HepG2 (cell line): ENCODE results near the gene DENND2D. TPM values are rescaled to one million over a fixed set of nuclear protein-coding genes. Genes with fewer than 3 reads are reported as not detected.

ENCODE experiments used
- AHDC1 ChIP-seq: sonication (generic); formaldehyde crosslinking; IDR thresholded peaks from 2 replicates; pipeline ENCODE4 v1.5.1; 2020; ENCODE audit warnings: mild to moderate bottlenecking, missing genetic modification reagents, borderline replicate concordance
- CHD4 ChIP-seq: fragments of 200-600 bp; sonication (generic); IDR thresholded peaks from 2 replicates; pipeline ENCODE4 v1.7.0; 2017; ENCODE audit warnings: mild to moderate bottlenecking, low read length, borderline replicate concordance
- ELF1 ChIP-seq: sonication (generic); formaldehyde crosslinking; IDR thresholded peaks from 2 replicates; pipeline ENCODE4 v1.4.0; 2020; ENCODE audit warnings: missing genetic modification reagents
- FOXK2 ChIP-seq: fragments of 450-650 bp; IDR thresholded peaks from 2 replicates; pipeline ENCODE4 v1.6.1; 2016
- HINFP ChIP-seq: sonication (generic); formaldehyde crosslinking; IDR thresholded peaks from 2 replicates; pipeline ENCODE4 v1.4.0; 2020; ENCODE audit warnings: low read depth, mild to moderate bottlenecking, missing genetic modification reagents
- KLF16 ChIP-seq, 2 experiments: sonication (generic) in 1 of 2; formaldehyde crosslinking in 1 of 2; IDR thresholded peaks; 2 replicates each; pipeline versions ENCODE4 v1.6.1 to v1.8.0; 2016 to 2023; ENCODE audit warnings: missing genetic modification reagents in 2 of 2, missing compliant biosample characterization in 1 of 2
- NR2C2 ChIP-seq: sonication (generic); formaldehyde crosslinking; IDR thresholded peaks from 2 replicates; pipeline ENCODE4 v1.4.0; 2020; ENCODE audit warnings: missing genetic modification reagents, mild to moderate bottlenecking, moderate library complexity, borderline replicate concordance
- PHF5A ChIP-seq: IDR thresholded peaks from one replicate; pipeline ENCODE4 v1.6.1; 2018; ENCODE audit warnings: low read depth, missing genetic modification reagents; ENCODE audit not compliant: unreplicated experiment
- STAG1 ChIP-seq: sonication (generic); formaldehyde crosslinking; IDR thresholded peaks from 2 replicates; pipeline ENCODE4 v1.4.0; 2020; ENCODE audit warnings: missing genetic modification reagents
- ZC3H13 ChIP-seq: sonication (generic); formaldehyde crosslinking; IDR thresholded peaks from 2 replicates; pipeline ENCODE4 v1.8.1; 2023; ENCODE audit warnings: mild to moderate bottlenecking, missing genetic modification reagents, moderate library complexity
- ZNF563 ChIP-seq: sonication (generic); formaldehyde crosslinking; IDR thresholded peaks from 2 replicates; pipeline ENCODE4 v1.8.0; 2022; ENCODE audit warnings: mild to moderate bottlenecking, moderate library complexity, missing genetic modification reagents
- ZNF629 ChIP-seq: sonication (generic); formaldehyde crosslinking; conservative IDR thresholded peaks from 2 replicates; pipeline ENCODE4 v1.5.0; 2020; ENCODE audit warnings: missing genetic modification reagents
- ZNF709 ChIP-seq: sonication (generic); formaldehyde crosslinking; IDR thresholded peaks from 2 replicates; pipeline ENCODE4 v1.5.0; 2020; ENCODE audit warnings: mild to moderate bottlenecking, missing genetic modification reagents
- polyA plus RNA-seq, 8 experiments: library from polyadenylated mRNA; depleted of rRNA in 3 of 8; stranded (reverse) in 7 of 8; unstranded in 1 of 8; fragments of >200 nt; fragmentation: Illumina TruSeq in 4 of 8; extraction: Trizol in 4 of 8; gene quantifications; 2 replicates each; pipeline versions ENCODE4 v1.2.1 to v1.2.3, GENCODE V29; 2011 to 2016; ENCODE audit warnings: low read depth in 4 of 8, missing spikeins in 1 of 8, mixed read lengths in 1 of 8; ENCODE audit not compliant: insufficient read depth in 1 of 8
- total RNA-seq, 5 experiments: library from RNA; depleted of rRNA; stranded (reverse); fragments of >200 nt; fragmentation: Illumina TruSeq; extraction: Trizol; gene quantifications; 2 replicates each; pipeline ENCODE4 v1.2.3, GENCODE V29; 2016; ENCODE audit warnings: low read depth in 1 of 5
- TF ChIP-seq, protein P1 (sequence below): IDR thresholded peaks from 2 replicates; pipeline ENCODE4 v1.6.1; 2016; ENCODE audit warnings: missing genetic modification reagents, missing compliant biosample characterization
- TF ChIP-seq, protein P2 (sequence below): sonication (generic); formaldehyde crosslinking; IDR thresholded peaks from 2 replicates; pipeline ENCODE4 v1.4.0; 2020; ENCODE audit warnings: missing genetic modification reagents, borderline replicate concordance
- TF ChIP-seq, protein P3 (sequence below): sonication (generic); formaldehyde crosslinking; IDR thresholded peaks from 2 replicates; pipeline ENCODE4 v1.5.0; 2020; ENCODE audit warnings: missing genetic modification reagents

DENND2D gene
- total and polyA plus RNA-seq, 2 of the 13 experiments (the other 11 are each of a cell fraction or from before 2014, with no cell fraction given), result 0.04 TPM; not detected in 1

GRCh38 chr1:111139956-111140679 is 60.3 kb downstream of the DENND2D start, which contains the start of the genes CEPT1 and DRAM2 (continued):
- no peak; the same call in 1 of the 2 replicates for TF ChIP-seq ZNF629
- 0 out of 4 replicates have a peak, but pooled peaks of 1 of the 2 experiments have one; percentile 19 for TF ChIP-seq KLF16 (CRISPR knock-in tag; IDR thresholded peaks at IDR 0.05)
- no peak; the same call in 1 of the 2 replicates for TF ChIP-seq ZC3H13 (CRISPR knock-in tag)
- peak; percentile 61 for TF ChIP-seq HINFP
- TF ChIP-seq, protein P1, sequence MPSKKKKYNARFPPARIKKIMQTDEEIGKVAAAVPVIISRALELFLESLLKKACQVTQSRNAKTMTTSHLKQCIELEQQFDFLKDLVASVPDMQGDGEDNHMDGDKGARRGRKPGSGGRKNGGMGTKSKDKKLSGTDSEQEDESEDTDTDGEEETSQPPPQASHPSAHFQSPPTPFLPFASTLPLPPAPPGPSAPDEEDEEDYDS (CRISPR knock-in tag), result peak; percentile 74
- TF ChIP-seq ELF1 (CRISPR knock-in tag), result 0 out of 2 replicates have a peak, but pooled peaks have one; percentile 13
- TF ChIP-seq, protein P2, sequence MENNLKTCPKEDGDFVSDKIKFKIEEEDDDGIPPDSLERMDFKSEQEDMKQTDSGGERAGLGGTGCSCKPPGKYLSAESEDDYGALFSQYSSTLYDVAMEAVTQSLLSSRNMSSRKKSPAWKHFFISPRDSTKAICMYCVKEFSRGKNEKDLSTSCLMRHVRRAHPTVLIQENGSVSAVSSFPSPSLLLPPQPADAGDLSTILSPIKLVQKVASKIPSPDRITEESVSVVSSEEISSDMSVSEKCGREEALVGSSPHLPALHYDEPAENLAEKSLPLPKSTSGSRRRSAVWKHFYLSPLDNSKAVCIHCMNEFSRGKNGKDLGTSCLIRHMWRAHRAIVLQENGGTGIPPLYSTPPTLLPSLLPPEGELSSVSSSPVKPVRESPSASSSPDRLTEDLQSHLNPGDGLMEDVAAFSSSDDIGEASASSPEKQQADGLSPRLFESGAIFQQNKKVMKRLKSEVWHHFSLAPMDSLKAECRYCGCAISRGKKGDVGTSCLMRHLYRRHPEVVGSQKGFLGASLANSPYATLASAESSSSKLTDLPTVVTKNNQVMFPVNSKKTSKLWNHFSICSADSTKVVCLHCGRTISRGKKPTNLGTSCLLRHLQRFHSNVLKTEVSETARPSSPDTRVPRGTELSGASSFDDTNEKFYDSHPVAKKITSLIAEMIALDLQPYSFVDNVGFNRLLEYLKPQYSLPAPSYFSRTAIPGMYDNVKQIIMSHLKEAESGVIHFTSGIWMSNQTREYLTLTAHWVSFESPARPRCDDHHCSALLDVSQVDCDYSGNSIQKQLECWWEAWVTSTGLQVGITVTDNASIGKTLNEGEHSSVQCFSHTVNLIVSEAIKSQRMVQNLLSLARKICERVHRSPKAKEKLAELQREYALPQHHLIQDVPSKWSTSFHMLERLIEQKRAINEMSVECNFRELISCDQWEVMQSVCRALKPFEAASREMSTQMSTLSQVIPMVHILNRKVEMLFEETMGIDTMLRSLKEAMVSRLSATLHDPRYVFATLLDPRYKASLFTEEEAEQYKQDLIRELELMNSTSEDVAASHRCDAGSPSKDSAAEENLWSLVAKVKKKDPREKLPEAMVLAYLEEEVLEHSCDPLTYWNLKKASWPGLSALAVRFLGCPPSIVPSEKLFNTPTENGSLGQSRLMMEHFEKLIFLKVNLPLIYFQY, result peak; percentile 63; the same call in 1 of the 2 replicates
- TF ChIP-seq, protein P3, sequence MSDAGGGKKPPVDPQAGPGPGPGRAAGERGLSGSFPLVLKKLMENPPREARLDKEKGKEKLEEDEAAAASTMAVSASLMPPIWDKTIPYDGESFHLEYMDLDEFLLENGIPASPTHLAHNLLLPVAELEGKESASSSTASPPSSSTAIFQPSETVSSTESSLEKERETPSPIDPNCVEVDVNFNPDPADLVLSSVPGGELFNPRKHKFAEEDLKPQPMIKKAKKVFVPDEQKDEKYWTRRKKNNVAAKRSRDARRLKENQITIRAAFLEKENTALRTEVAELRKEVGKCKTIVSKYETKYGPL (CRISPR knock-in tag), result no peak
- no peak for TF ChIP-seq CHD4
- TF ChIP-seq ZNF563 (CRISPR knock-in tag), result peak; percentile 33
- peak; percentile 49; the same call in 1 of the 2 replicates for TF ChIP-seq AHDC1 (CRISPR knock-in tag)
- TF ChIP-seq ZNF709 (CRISPR knock-in tag), result peak; percentile 29; the same call in 1 of the 2 replicates
- peak; percentile 2; the same call in 1 of the 2 replicates for TF ChIP-seq STAG1 (CRISPR knock-in tag)
- no peak for TF ChIP-seq FOXK2
- peak; percentile 50; the same call in 1 of the 2 replicates for TF ChIP-seq NR2C2
- no peak for TF ChIP-seq PHF5A (CRISPR knock-in tag)
